ENCODE measurements around the gene LGSN. TPM values are rescaled to one million over a fixed set of nuclear protein-coding genes. Genes with fewer than 3 reads are reported as not detected.

LGSN gene
- total and polyA plus RNA-seq, 2 of the 8 experiments (the other 6 are each of a cell fraction or from before 2014, with no cell fraction given), result 0.08 TPM; not detected in 1

DNA sequence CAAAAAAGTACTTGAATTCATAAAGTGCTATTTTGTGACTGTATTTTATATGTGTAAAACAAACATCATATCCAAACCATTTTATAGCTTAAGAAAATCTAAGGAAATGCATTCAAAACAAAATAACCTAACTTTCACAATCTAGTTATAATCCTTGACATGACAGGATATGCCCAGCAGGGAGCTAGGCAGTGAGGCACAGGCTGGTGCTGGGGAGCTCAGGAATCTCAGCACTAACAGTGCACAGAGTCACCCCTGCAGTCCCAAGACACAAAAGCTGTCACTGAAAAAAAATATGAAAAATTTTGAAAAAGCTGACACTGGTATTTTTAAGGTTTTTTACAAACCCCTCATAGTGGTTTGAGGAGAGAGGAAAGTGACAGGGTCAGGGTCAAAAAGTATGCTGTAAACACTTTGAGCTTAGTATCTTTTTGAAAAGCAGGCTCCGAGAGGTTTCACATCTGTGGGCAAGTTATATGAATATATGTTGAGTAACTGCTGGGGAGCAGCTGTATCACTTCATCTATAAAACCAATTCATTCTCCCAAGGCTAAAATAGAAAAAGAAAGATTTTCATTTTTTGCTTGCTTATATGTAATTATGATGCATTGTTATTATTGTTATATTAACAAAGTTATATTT, 24.1 kb downstream of the LGSN start:
- no peak overlapping the region for H3K4me2 ChIP-seq (ENCODE audit: insufficient read depth in 1 of 2, low read depth in 2 of 2, low read length in 2 of 2)

More for the DNA sequence above, 24.1 kb downstream of the LGSN start:
- Histone ChIP-seq H4K91ac (replicated peaks; ENCODE audit: insufficient read length, low read length) (no peak overlapping the region), H4K20me1 (replicated peaks in 1 of 2; ENCODE audit: control insufficient read depth in 1 of 2, insufficient read depth in 2 of 2, low read length in 2 of 2) (no peaks in the 10 kb centered on the region), H3K4me1 (replicated peaks in 1 of 4; ENCODE audit: control insufficient read depth in 3 of 4, insufficient read depth in 4 of 4, low read length in 3 of 4) (no peaks in the 10 kb centered on the region), H3K9ac (replicated peaks in 1 of 4; ENCODE audit: extremely low read depth in 1 of 4, low read depth in 3 of 4, low read length in 3 of 4) (no peak overlapping the region), H3K14ac (ENCODE audit: insufficient read length) (no peak overlapping the region), H3K27me3 (replicated peaks in 1 of 4; ENCODE audit: control insufficient read depth in 3 of 4, extremely low read depth in 1 of 4, insufficient read depth in 3 of 4, low read length in 3 of 4) (no peaks in the 10 kb centered on the region), H2BK120ac (replicated peaks; ENCODE audit: low read depth, low read length) (no peak overlapping the region), H2AK5ac (ENCODE audit: low read depth, low read length) (no peak overlapping the region), H3K79me1 (ENCODE audit: low read depth, low read length) (no peaks in the 10 kb centered on the region), H2BK5ac (ENCODE audit: low read depth, low read length) (no peak overlapping the region), H3K4me3 (ENCODE audit: extremely low read depth in 1 of 4, insufficient read depth in 2 of 4, low read depth in 3 of 4, low read length in 4 of 4) (no peak overlapping the region), H3K56ac (replicated peaks; ENCODE audit: insufficient read length, low read depth, low read length) (no peak overlapping the region), H2BK12ac (ENCODE audit: low read depth, low read length) (no peak overlapping the region), H3K18ac (ENCODE audit: extremely low read depth, low read length) (no peak overlapping the region), H4K5ac (ENCODE audit: insufficient read length, low read depth, low read length) (no peak overlapping the region), H3K23me2 (ENCODE audit: low read depth, low read length) (no peaks in the 10 kb centered on the region), H2BK20ac (ENCODE audit: low read length) (no peak overlapping the region), H3K4ac (replicated peaks; ENCODE audit: insufficient read length, low read depth, low read length) (no peak overlapping the region), H3K9me3 (ENCODE audit: insufficient read depth in 2 of 2, low read depth in 1 of 2, low read length in 1 of 2) (no peaks in the 10 kb centered on the region), H3K27ac (ENCODE audit: low read depth, low read length) (no peak overlapping the region), H3K23ac (ENCODE audit: insufficient read length) (no peak overlapping the region), H3K36me3 (ENCODE audit: control insufficient read depth in 2 of 4, insufficient read depth in 4 of 4, low read length in 3 of 4) (no peaks in the 10 kb centered on the region), H2BK15ac (ENCODE audit: low read length) (no peak overlapping the region), H4K8ac (ENCODE audit: extremely low read depth, insufficient read depth, low read length) (no peak overlapping the region), H2AFZ (ENCODE audit: low read length) (no peak overlapping the region), H3K79me2 (ENCODE audit: control insufficient read depth in 1 of 2, insufficient read depth in 2 of 2, low read length in 2 of 2) (no peaks in the 10 kb centered on the region)
- ChIA-PET POLR2A (ENCODE audit: partially characterized antibody) (no interaction called here), CTCF (ENCODE audit: partially characterized antibody) (interaction anchor here (0.6 to 1.2 kb wide), 7 partner anchors 10 to 1114 kb away, joined by 3 to 4 read pairs (median 3); no protein-coding TSS in a partner anchor)
- 84% methylated on average over 1 of the region's 1 CpG; no CpG with 5 or more reads in 1 of the 2 experiments for WGBS, 2 experiments (ENCODE audit: extremely low coverage in 1 of 2, insufficient coverage in 1 of 2, insufficient read length in 1 of 2, insufficient replicate concordance in 2 of 2, low coverage in 1 of 2, low lambda C conversion rate in 2 of 2, missing lambda C conversion rate in 1 of 2)
- no peak for FAIRE-seq
- DNase-seq (ENCODE audit: low read depth in 1 of 2, low spot score in 2 of 2), result no peak
- TF ChIP-seq SRF (IDR thresholded peaks at IDR 0.05; ENCODE audit: low read depth, low read length) (no peak), KDM5A (IDR thresholded peaks at IDR 0.05; ENCODE audit: low read length) (no peak), JUND (IDR thresholded peaks at IDR 0.05; ENCODE audit: low read length) (no peak), SIX5 (IDR thresholded peaks at IDR 0.05; ENCODE audit: low read depth, low read length) (no peak), JUN (IDR thresholded peaks at IDR 0.05; ENCODE audit: low read depth, low read length) (no peak)

All from H1 (cell line).